ENCODE data around the gene SLC38A3.

Gene SLC38A3

DNA sequence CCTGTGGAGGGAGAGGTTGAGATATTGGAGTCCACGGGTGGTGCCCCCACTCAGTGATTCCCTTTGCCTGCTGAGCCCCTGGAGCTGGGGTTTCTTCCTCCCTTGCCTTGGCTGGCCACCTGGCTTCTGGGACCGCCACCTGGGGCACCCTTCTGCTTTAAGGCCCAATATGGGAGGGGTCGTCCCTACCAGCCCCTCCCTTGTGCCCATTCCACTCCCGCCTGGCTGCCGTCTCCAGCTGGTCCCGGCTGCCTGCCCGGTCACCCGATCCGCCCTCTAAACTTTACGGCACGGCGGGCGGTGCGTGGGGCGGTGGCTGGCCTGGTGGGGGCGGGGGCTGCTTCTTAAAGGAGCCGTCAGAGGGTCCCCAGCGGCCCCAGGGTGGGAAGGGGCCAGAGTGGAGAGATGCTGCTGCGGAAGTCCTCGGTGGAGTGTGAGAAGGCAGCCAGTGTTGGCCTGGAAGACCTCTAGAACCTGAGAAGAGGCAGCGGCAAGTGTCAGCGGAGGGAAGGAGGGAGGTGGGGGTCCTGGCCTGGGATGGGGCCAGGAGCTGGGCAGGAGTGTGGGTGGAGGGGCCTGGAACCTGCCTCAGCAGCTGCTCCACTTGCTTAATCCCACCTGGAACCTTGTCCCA lies 62.3 kb downstream of the SLC38A3 start:
- no peak for DNase-seq (ENCODE audit: low read depth)

DNA sequence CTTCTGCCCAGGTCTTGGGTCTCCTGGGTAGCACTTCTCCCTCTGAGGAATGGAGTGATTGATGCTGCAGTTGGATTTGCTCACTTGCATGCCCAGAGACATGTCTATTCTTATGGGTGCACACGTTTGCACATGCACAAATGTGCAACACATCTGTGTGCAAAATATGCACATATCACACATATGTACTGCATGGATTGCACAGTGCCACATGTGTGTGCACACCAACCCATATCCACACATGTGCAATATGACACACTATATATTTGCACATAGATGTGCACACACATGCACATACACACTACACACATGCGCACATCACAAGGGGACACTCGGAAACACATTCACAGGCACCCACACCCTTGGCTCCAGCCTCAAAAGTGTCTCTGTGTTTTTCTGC lies 63.2 kb downstream of the SLC38A3 start:
- no peak for DNase-seq (ENCODE audit: low read depth)

DNA sequence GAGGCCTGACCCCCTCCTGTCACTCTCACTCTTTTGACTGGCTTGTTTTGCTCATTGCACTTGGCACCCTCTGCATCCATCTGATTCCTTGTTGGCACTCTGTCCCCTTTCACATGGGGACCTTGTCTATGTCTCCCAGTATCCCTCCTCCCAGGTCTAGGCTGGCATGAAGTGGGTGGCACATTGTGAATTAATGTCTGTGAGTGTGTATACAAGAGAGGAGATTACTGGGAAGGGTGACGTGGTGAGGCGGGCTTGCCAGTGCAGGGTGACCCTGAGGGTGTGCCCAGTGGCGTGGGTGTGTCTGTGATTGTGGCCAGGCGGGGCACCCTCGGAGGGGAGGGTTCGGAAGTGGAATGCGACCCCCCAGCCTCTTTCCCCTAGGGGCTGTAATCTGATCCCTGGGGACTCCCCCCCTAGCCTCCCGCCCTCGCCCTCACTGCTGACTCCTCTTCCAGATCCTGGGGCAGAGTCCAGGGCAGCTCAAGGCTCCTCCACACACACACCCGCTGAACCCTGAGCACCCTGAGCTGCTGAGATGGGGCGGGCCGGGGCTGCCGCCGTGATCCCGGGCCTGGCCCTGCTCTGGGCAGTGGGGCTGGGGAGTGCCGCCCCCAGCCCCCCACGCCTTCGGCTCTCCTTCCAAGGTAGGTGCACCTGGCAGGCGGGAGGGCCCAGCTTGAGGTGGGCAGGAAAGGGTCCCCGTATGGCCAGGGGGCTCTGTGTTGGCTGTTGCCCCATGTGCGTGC lies 63.8 kb downstream of the SLC38A3 start, which contains the start of gene SEMA3B:
Gene SEMA3B (plus strand): TSS at position 445 of the 749 bp plus-strand sequence. CDS start 94 bp downstream, at position 539.
- no peak for DNase-seq (ENCODE audit: low read depth)

DNA sequence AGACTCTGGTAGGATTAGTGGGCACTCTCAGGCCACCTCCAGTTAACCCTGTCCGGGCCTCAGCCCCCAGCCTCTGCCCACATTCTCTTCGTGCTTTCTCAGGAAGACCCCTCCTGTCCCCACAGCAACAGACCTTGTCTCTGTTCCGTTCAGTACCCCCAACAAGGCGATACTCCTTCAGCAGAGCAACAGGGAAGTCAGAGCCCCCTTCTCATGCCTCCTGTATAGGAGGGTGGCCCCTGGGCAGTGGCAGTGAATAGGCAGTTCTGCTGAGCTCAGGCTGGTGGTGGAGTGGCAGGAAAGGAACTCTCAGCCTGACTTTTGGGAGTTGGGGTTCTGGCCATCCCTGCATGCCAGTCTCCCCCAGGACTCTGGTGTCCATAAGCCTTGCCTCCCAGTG lies 64.4 kb downstream of the SLC38A3 start:
- no peak for DNase-seq (ENCODE audit: low read depth)

DNA sequence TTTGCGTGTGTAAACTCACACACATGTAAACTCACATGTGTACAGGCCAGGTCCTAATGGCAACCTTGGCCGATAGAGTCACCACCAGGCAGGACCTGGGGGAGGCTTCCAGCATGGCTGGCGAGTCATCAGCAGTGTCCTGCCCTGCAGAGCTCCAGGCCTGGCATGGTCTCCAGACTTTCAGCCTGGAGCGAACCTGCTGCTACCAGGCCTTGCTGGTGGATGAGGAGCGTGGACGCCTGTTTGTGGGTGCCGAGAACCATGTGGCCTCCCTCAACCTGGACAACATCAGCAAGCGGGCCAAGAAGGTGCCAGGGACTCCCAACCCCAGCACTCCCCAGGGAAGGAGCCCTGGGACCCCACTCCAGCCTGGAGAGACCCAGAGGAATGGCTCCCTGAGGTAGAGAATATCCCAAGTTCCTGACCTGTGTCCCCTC lies 64.9 kb downstream of the SLC38A3 start:
- no peak for DNase-seq (ENCODE audit: low read depth)

DNA sequence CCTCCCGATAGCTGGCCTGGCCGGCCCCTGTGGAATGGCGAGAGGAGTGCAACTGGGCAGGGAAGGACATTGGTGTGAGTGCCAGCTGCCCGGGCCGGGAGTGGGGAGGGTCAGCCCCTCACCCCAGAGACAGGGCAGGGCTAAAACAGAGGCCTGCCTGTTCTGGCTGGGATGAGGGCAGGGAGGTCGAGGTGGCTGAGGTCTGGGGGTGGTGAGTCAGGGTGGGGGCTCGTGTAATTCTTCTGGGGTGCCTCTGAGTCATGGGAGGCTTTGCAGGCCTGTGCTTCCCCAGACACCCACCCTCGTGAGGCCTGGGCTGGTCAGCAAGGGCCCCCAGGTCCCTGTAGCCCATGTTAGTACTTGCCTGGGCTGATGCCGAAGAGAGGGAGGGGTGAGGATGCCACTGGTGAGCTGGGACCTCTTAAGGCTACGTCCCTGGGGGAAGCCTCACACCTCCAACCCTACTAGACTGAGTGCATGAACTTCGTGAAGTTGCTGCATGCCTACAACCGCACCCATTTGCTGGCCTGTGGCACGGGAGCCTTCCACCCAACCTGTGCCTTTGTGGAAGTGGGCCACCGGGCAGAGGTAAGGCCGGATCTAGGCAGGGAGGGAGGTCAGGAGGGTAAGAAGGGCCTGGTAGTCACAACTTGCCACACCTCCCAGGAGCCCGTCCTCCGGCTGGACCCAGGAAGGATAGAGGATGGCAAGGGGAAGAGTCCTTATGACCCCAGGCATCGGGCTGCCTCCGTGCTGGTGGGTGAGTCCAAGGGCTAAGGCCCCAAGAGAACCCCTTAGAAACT lies 65.6 kb downstream of the SLC38A3 start:
- no peak for DNase-seq (ENCODE audit: low read depth)
